ENCODE data around the gene MTHFR. TPM values are rescaled to one million over a fixed set of nuclear protein-coding genes. Genes with fewer than 3 reads are reported as not detected.

Gene MTHFR
- total RNA-seq, result 10 to 100 TPM; 25.9 to 41.8 (median 33.0) TPM

- TF ChIP-seq CTCF (IDR thresholded peaks at IDR 0.05) (no peak), POLR2A (IDR thresholded peaks at IDR 0.05) (peak in 1 of 2 donors; percentile 74)
- peak within 1 kb of the TSS; percentile 74 for H3K4me3 ChIP-seq (ENCODE audit: low read depth, poor library complexity, severe bottlenecking)
- intact Hi-C loops (cut with DNase I; ENCODE audit: low total_unique reads), result no loop called here
- peak; percentile 99 to 100 for DNase-seq (ENCODE audit: low spot score in 2 of 2)
- WGBS, 2 donors, result 1% methylated on average over 33 of the region's 72 CpGs
These were observed at the start of gene MTHFR, which contains the start of gene CLCN6 for GRCh38 chr1:11805422-11806306. TSS of gene MTHFR (minus strand) at chr1:11805964. CDS start at chr1:11803116, 2,848 bp downstream. TSS of gene CLCN6 (plus strand) at chr1:11806191. CDS start at chr1:11806263, 72 bp downstream.

DNA sequence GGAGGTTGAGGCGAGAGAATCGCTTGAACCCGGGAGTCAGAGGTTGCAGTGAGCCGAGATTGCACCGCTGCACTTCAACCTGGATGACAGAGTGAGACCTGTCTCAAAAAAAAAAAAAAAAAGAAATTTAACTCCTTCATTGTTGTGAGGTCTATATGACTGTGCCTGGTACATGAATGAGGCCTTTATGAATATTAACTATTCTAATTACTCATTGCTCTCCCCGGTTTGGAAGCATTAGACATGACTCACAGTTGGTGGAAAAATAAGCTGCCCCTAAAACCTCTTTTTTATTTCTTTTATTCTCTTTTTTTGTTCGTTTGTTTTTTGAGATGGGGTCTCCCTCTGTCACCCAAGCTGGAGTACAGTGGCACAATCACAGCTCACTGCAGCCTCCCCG, 49.7 kb upstream of the MTHFR start:
- DNase-seq (ENCODE audit: low spot score in 2 of 2), result no peak
- WGBS, 2 donors, result 71% methylated on average over 8 of the region's 8 CpGs
- intact Hi-C loops (cut with DNase I; ENCODE audit: low total_unique reads), result no loop called here
- no peak overlapping the region for H3K4me3 ChIP-seq (ENCODE audit: low read depth, poor library complexity, severe bottlenecking)
- TF ChIP-seq CTCF (IDR thresholded peaks at IDR 0.05), result no peak
- no peak for TF ChIP-seq POLR2A (IDR thresholded peaks at IDR 0.05)

- no peak for TF ChIP-seq CTCF (IDR thresholded peaks at IDR 0.05)
- no peak for TF ChIP-seq POLR2A (IDR thresholded peaks at IDR 0.05)
- WGBS, 2 donors, result 43 to 47% methylated on average over 8 of the region's 8 CpGs
- DNase-seq (ENCODE audit: low spot score in 2 of 2), result no peak
- H3K4me3 ChIP-seq (ENCODE audit: low read depth, poor library complexity, severe bottlenecking), result no peak overlapping the region
- intact Hi-C loops (cut with DNase I; ENCODE audit: low total_unique reads), result no loop called here
These were observed 48.8 kb upstream of the MTHFR start for GRCh38 chr1:11854519-11854918.

DNA sequence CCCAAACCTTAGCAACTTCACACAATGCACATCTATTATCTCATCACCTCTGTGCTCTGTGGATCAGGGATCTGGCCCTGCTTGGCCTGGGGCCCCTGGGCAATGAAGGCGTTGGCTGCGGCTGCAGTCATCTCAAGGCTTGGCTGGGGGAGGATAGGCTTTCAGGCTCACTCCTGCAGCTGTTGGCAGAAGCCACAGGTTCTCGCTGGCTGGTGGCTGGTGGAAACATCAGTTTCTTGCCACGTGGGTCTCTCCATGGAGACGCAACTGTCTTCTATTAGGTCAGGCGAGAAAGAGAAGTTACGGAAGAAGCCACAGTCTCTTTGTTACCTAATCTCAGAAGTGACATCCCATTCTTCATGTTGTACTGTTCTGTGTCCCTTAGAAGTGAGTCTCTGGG, 45.4 kb upstream of the MTHFR start:
- intact Hi-C loops (cut with DNase I; ENCODE audit: low total_unique reads), result no loop called here
- H3K4me3 ChIP-seq (ENCODE audit: low read depth, poor library complexity, severe bottlenecking), result no peak overlapping the region
- 52 to 54% methylated on average over 7 of the region's 7 CpGs for WGBS, 2 donors
- no peak for DNase-seq (ENCODE audit: low spot score in 2 of 2)
- TF ChIP-seq POLR2A (IDR thresholded peaks at IDR 0.05) (no peak), CTCF (IDR thresholded peaks at IDR 0.05) (no peak)

DNA sequence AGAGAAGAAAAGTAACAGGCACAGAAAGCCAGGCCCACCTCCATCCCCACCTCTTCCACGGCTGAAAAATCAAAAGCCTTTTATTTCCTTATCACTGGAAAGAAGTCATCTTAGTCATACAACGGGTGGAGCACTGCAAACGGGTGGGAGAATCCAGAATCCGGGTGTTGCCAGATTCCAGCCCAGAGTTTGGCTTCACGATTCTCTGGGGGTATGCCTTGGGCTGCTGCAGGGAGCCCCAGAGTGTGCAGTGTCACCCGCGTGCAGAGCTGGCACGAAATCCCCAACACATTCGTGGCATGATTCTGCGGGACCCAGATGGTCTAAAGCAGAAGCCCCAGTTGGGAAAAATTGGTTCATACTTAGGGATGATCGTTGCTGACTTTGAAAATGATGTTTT, 44.4 kb upstream of the MTHFR start:
- no peak for TF ChIP-seq POLR2A (IDR thresholded peaks at IDR 0.05)
- no peak for TF ChIP-seq CTCF (IDR thresholded peaks at IDR 0.05)
- no peak for DNase-seq (ENCODE audit: low spot score in 2 of 2)
- 44 to 55% methylated on average over 11 of the region's 11 CpGs for WGBS, 2 donors
- intact Hi-C loops (cut with DNase I; ENCODE audit: low total_unique reads), result no loop called here
- no peak overlapping the region for H3K4me3 ChIP-seq (ENCODE audit: low read depth, poor library complexity, severe bottlenecking)
